HUES64 (cell line): ENCODE data around the gene UNC45A.

Source experiments
- H3K27ac ChIP-seq: 2 replicates; pipeline ENCODE4 v1.7.0; 2013; ENCODE audit warnings: low read depth, low read length, inconsistent platforms
- H3K27me3 ChIP-seq: 2 replicates; pipeline ENCODE4 v1.6.1; 2013; ENCODE audit warnings: mild to moderate bottlenecking, low read length; ENCODE audit not compliant: insufficient read depth
- H3K36me3 ChIP-seq: 2 replicates; pipeline ENCODE4 v1.6.1; 2013; ENCODE audit warnings: mild to moderate bottlenecking, low read length; ENCODE audit not compliant: insufficient read depth
- H3K4me1 ChIP-seq: 2 replicates; pipeline ENCODE4 v1.6.1; 2013; ENCODE audit warnings: mild to moderate bottlenecking, low read length, moderate library complexity; ENCODE audit not compliant: insufficient read depth
- H3K4me3 ChIP-seq: 2 replicates; pipeline ENCODE4 v1.5.1; 2013; ENCODE audit warnings: mild to moderate bottlenecking, low read length, moderate library complexity
- H3K9ac ChIP-seq: 2 replicates; pipeline ENCODE4 v1.6.1; 2013; ENCODE audit warnings: mild to moderate bottlenecking, low read depth, low read length
- H3K9me3 ChIP-seq: 2 replicates; pipeline ENCODE4 v1.6.1; 2013; ENCODE audit warnings: low read depth, low read length; ENCODE audit not compliant: insufficient read depth
- WGBS: fragments of 150-250, 120-280 bp; methylation state at CpG from one replicate; pipeline ENCODE4 v1.1.7; 2013; ENCODE audit warnings: missing lambda C conversion rate; 5-methylcytosine and 5-hydroxymethylcytosine counted together

UNC45A gene

DNA sequence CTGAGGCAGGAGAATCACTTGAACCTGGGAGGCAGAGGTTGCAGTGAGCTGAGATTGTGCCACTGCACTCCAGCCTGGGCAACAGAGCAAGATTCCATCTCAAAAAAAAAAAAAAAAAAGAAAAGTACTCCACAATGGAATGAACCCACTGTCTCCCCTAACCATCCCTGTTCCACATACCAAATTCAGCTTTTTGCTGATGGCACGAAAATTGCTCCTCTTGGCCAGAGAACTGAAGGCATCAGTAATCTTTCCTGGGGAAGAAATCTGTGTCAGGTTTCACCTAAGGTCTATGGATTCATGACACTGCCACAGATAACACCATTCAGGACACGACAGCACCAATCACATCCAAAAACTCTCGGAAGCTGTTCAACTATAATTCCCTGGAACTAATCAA, 66.1 kb downstream of the UNC45A start:
- peaks cover 81% of the 10 kb centered on the region for H3K36me3 ChIP-seq
- H3K9me3 ChIP-seq: no peaks in the 10 kb centered on the region
- no peaks in the 10 kb centered on the region for H3K27me3 ChIP-seq
- no peaks in the 10 kb centered on the region for H3K4me1 ChIP-seq
- 94% methylated on average over 3 of the region's 3 CpGs for WGBS
- no peak overlapping the region for H3K4me3 ChIP-seq
- H3K9ac ChIP-seq: no peak overlapping the region
- no peak overlapping the region for H3K27ac ChIP-seq
